Mucosa of descending colon (tissue), 3 donors: ENCODE data around the gene TPRA1. TPM values are rescaled to one million over a fixed set of nuclear protein-coding genes. Genes with fewer than 3 reads are reported as not detected.

Experiments
- ATAC-seq: fragments of 200-7000 bp; cut with Tn5 transposase; one replicate; pipeline ENCODE4 v1.9.1; 2020; ENCODE audit warnings: mild to moderate bottlenecking, moderate library complexity
- DNase-seq, 3 donors: peaks; one replicate each; pipeline ENCODE4 v3.0.0-alpha.2; 2020
- H3K36me3 ChIP-seq: fragments of 200-600 bp; one replicate; pipeline ENCODE4 v1.8.0; 2021; ENCODE audit warnings: low read depth, mild to moderate bottlenecking
- H3K4me1 ChIP-seq: fragments of 200-600 bp; one replicate; pipeline ENCODE4 v1.8.0; 2021; ENCODE audit warnings: low read depth, mild to moderate bottlenecking
- H3K4me3 ChIP-seq: fragments of 200-600 bp; one replicate; pipeline ENCODE4 v1.8.0; 2021; ENCODE audit warnings: mild to moderate bottlenecking
- H3K9me3 ChIP-seq: fragments of 200-600 bp; one replicate; pipeline ENCODE4 v1.8.0; 2021; ENCODE audit warnings: mild to moderate bottlenecking
- intact Hi-C, 2 donors: fragments of 100-400 bp; cut with DNase I in 1 of 2; cut with micrococcal nuclease in 1 of 2; formaldehyde crosslinking; loops; one replicate each; pipeline versions ENCODE4 v1.11.0 to v1.11.1; 2022; cut with DNase I, micrococcal nuclease
- total RNA-seq, 3 donors: library from RNA; stranded (reverse); fragmentation: NEBNext Ultra II Directional in 2 of 3; extraction: Animal tissue kit (Norgen Biotek cat#: 25700) in 2 of 3; gene quantifications; one replicate each; pipeline versions ENCODE4 v1.2.1 to v1.2.4, GENCODE V29; 2021 to 2023
- TF ChIP-seq, protein P1 (sequence below): fragments of 200-600 bp; IDR thresholded peaks from one replicate; pipeline ENCODE4 v1.8.0; 2022; ENCODE audit warnings: antibody characterized with exemption, mild to moderate bottlenecking
- donor health status: DM: no; HTN: no; CAD: no; lungs with moderate emphysema.
- donor health status: DM: no; HTN: no; CAD: no.
- donor health status: DM: no; HTN: yes; CAD: no.

The TPRA1 gene
- total RNA-seq, 3 donors from 2014 or later, result 24.2 to 37.0 (median 29.3) TPM

GRCh38 chr3:127577448-127577847, 13.1 kb downstream of the TPRA1 start:
- TF ChIP-seq, protein P1, sequence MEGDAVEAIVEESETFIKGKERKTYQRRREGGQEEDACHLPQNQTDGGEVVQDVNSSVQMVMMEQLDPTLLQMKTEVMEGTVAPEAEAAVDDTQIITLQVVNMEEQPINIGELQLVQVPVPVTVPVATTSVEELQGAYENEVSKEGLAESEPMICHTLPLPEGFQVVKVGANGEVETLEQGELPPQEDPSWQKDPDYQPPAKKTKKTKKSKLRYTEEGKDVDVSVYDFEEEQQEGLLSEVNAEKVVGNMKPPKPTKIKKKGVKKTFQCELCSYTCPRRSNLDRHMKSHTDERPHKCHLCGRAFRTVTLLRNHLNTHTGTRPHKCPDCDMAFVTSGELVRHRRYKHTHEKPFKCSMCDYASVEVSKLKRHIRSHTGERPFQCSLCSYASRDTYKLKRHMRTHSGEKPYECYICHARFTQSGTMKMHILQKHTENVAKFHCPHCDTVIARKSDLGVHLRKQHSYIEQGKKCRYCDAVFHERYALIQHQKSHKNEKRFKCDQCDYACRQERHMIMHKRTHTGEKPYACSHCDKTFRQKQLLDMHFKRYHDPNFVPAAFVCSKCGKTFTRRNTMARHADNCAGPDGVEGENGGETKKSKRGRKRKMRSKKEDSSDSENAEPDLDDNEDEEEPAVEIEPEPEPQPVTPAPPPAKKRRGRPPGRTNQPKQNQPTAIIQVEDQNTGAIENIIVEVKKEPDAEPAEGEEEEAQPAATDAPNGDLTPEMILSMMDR, result no peak
- Histone ChIP-seq H3K36me3 (no peaks in the 10 kb centered on the region), H3K4me3 (no peak overlapping the region), H3K4me1 (peaks cover 6% of the 10 kb centered on the region), H3K9me3 (no peaks in the 10 kb centered on the region)
- intact Hi-C loops, result no loop called here
- ATAC-seq (no peak), DNase-seq (no peak)

DNA sequence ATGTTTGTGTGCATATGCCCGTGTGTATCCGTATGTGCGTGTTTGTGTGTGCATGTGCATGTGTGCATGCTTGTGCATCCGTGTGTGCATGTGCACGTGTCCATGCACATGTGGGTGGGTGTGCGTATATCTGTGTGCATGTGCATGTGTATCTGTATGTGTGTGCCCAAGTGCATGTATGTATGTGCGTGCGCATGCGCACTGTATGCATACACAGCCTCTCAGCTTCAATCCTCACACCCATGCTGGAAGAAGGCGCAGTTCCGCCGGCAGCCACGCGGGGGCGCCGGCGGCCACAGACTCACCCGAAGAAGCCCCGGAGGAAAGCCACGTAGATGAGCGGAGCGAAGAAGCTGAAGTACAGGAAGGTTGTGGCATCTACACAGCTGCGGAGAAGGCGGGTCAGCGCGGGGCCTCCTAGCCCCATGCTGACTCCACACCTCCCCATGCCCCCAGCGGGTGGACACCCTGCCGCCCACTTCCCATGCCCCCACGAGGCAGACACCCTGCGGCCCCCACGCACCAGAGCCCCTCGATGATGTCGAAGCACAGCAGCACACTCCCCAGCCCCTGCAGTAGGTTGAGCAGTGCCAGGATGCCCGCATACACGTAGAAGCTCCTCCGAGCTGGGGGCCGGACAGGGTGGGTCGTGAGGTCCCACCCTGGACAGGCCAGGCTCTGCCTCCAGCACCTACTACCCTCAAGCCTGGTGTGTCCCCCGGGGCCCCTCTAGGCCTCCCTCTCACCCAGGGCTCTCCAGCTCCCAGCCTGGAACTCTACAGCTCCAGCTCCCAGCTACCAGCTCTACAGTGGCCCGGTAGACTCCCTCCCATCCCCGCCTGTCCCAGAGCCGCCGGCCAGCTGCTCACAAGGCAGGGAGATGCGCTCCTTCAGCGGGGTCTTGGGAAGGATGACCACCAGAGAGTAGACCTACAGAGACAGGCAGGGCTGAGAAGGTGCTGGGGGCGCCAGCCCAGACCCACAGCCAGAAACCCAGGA, 15.4 kb downstream of the TPRA1 start:
- DNase-seq (peak; percentile 88 to 97 (median 95)), ATAC-seq (peak; percentile 98)
- H3K9me3 ChIP-seq, result no peaks in the 10 kb centered on the region
- H3K4me1 ChIP-seq, result peaks cover 6% of the 10 kb centered on the region
- intact Hi-C loops, result no loop called here
- no peaks in the 10 kb centered on the region for H3K36me3 ChIP-seq
- no peak overlapping the region for H3K4me3 ChIP-seq
- TF ChIP-seq, protein P1, result peak; percentile 98

- DNase-seq (no peak), ATAC-seq (no peak)
- TF ChIP-seq, protein P1, result no peak
- intact Hi-C loops, result no loop called here
- H3K9me3 ChIP-seq, result no peaks in the 10 kb centered on the region
- peaks cover 6% of the 10 kb centered on the region for H3K4me1 ChIP-seq
- H3K36me3 ChIP-seq, result no peaks in the 10 kb centered on the region
- no peak overlapping the region for H3K4me3 ChIP-seq
These were observed 16.6 kb downstream of the TPRA1 start for GRCh38 chr3:127573912-127574311.

DNA sequence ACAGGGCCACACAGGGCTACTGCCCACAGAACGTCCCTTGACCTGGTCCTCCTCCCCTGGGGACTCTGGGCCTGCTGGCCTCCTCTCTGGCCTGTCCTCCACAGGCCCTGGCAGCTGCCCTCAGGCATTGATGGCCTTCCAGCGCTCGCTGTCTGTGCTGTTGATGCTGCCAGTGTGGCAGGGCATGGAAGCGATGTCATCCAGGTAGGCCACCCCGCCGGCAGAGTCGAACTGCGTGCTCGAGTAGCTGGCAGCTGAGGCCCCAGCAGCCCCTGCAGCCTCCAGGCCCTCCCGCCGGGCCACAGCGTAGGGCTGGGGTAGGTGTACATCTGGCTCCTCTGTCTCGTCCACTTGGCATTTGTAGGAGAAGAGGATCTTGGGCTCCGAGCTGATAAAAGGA, 17.1 kb downstream of the TPRA1 start:
- H3K36me3 ChIP-seq, result no peaks in the 10 kb centered on the region
- ATAC-seq (no peak), DNase-seq (no peak)
- intact Hi-C loops, result no loop called here
- peaks cover 6% of the 10 kb centered on the region for H3K4me1 ChIP-seq
- TF ChIP-seq, protein P1, result no peak
- no peaks in the 10 kb centered on the region for H3K9me3 ChIP-seq
- H3K4me3 ChIP-seq, result no peak overlapping the region

DNA sequence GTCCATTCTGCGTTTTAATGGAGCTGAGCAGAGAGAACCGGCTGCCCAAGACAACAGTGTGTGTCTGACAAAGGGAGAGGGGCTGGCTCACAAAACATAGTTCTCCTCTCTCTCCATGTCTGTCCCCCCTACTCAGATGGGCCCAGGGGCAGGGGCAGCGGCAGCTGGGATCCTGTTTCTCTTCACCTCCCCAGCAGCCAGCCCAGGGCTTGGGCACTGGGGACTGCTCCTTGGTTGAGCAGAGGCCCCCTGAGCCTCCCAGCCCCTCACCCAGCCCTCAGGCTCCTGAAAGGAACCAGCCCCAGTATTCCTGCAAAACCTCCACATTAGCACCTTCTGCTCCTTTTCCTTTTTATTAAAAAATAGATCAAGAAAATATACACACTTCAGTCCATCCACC, 17.8 kb downstream of the TPRA1 start:
- no peaks in the 10 kb centered on the region for H3K36me3 ChIP-seq
- TF ChIP-seq, protein P1, result no peak
- peaks cover 6% of the 10 kb centered on the region for H3K4me1 ChIP-seq
- no peak overlapping the region for H3K4me3 ChIP-seq
- intact Hi-C loops, result no loop called here
- H3K9me3 ChIP-seq, result no peaks in the 10 kb centered on the region
- DNase-seq (no peak), ATAC-seq (no peak)
